HS-5 (cell line): Measurements from ENCODE around the gene CLK1.
"Not testable (repeated sequence)": the region's sequence is repeated elsewhere in the genome, so short reads cannot be mapped to it uniquely, and the experiment has no call there.

Experiments used
- DNase-seq: peaks from one replicate; pipeline ENCODE4 v3.0.0-alpha.2; 2012; ENCODE audit warnings: low read depth

CLK1 gene

DNA sequence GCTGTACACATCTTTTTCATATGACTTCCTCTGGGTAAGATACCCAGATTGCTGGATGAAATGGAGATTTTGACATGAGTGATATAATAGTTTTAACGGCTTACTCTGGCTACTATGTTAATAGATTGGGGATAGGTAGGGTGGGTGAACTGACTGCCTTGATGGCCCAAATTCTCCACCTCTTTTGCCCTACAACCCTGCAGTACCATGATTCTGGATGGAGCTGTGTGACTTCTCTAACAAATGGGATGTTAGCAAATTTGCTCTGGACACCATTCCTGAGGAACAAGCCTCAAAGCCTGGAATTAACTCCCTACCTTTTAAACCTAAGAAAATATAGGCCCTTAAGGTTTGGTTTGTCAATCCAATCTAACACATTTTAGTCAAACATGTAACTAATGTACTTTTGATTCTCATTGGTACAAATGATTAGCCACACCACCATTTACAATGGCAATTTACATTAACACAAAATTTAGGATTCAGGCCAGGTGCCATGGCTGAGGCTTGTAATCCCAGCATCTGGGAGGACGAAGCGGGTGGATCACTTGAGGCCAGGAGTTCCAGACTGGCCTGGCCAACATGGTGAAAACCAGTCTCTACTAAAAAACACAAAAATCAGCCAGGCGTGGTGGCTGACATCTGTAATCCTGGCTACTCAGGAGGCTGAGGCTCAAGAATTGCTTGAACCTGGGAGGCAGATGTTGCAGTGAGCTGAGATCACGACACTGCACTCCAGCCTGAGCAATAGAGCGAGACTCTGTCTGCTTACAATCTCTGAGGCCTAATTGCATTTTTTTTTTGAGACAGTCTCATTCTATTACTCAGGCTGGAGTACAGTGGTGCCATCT lies 12.8 kb downstream of the CLK1 start:
- DNase-seq, result no peak

DNA sequence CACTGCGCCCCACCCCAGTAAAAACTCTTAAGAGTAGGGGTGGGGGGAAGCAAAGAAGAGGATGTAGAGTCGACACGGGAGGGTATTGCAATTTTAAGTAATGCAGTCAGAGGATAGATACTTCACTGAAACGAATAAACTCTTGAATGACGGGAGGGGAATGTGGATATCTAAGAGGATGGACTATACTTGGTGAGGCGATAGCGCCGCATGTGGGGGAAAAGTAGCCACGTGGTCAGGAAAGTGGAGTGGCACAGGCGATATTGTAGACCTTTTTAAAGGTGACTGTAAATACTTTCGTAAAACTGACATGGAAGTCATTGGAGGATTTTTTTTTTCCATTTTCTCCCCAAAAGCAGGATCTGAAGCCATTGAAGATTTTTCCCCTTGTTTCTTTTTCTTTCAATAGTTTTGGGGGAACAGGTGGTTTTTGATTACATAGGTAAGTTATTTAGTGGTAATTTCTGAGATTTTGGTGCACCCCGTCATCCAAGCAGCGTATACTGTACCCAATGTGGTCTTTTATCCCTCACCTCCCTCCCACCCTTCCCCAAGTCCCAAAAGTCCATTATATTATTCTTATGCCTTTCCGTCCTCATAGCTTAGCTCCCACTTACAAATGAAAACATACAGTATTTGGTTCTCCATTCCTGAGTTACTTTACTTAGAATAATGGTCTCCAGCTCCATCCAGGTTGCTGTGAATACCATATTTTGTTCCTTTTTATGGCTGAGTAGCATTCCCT lies 13.8 kb downstream of the CLK1 start:
- no peak for DNase-seq

- DNase-seq, result no peak
These were observed 16.5 kb downstream of the CLK1 start for GRCh38 chr2:200847939-200848338.

DNA sequence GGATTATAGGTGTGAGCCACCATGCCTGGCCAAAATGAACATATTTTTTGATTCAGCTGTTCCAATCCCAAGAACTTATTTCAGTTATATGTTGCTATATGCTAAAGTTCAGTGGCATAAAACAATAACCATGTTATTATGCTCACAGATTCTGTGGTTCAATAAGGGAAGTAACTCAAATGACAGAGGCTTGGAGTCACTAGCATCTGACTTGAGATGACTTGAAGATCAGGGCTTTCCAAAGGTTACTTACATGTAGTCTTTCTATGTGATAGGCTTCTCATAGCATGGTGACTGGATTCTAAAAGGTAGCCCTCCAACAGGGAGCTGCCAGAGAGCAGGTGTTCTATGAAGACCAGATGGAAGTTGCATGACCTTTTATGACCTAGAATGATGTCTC lies 17.2 kb downstream of the CLK1 start:
- DNase-seq, result no peak

DNA sequence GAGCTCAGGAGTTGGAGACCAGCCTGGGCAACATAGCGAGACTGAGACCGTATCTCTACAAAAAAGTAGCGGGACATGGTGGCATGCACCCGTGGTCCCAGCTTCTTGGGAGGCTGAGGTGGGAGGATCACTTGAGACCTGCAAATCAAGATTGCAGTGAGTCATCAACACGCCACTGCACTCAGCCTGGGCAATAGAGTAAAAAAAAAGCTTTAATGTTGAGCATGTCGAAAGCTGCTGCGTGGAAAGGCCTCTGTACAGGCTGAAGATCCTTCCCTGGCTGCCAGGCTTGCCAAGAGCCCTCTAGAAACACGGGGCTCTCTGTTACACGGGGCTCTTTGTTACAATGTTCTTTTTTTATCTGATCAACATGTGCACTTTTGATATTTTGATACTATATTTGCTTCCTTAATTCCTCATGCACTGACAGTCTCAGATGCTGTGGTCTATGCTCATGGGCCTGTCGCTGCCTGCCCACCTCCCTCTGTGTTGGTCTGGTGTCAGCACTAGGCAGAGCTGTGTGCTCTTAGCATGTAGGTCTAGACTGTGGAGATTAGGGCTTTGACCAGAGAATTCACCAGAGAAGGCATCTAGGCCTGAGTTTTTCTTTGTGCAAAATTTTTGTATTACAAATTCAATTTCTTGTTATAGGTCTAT lies 18.7 kb downstream of the CLK1 start:
- no peak for DNase-seq

DNA sequence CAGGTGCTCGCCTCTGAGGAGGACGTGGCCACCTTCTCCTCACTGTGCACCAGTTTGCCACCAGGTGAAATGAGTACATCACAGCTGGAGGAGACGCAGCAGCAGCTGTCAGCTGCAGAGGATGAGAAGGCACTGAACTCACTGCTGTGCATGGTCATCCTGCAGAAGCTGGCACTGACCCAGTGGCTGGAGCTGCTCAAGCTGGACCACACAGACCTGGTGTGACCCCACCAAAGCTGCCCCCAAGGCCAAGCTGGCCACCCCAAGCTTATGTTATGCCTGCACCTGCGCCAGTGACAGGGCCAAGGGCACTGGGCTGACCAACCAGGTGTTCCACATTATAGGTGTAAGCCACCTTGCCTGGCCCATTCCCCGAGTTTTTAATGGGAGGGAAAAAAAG lies 19.3 kb downstream of the CLK1 start:
- no peak for DNase-seq

DNA sequence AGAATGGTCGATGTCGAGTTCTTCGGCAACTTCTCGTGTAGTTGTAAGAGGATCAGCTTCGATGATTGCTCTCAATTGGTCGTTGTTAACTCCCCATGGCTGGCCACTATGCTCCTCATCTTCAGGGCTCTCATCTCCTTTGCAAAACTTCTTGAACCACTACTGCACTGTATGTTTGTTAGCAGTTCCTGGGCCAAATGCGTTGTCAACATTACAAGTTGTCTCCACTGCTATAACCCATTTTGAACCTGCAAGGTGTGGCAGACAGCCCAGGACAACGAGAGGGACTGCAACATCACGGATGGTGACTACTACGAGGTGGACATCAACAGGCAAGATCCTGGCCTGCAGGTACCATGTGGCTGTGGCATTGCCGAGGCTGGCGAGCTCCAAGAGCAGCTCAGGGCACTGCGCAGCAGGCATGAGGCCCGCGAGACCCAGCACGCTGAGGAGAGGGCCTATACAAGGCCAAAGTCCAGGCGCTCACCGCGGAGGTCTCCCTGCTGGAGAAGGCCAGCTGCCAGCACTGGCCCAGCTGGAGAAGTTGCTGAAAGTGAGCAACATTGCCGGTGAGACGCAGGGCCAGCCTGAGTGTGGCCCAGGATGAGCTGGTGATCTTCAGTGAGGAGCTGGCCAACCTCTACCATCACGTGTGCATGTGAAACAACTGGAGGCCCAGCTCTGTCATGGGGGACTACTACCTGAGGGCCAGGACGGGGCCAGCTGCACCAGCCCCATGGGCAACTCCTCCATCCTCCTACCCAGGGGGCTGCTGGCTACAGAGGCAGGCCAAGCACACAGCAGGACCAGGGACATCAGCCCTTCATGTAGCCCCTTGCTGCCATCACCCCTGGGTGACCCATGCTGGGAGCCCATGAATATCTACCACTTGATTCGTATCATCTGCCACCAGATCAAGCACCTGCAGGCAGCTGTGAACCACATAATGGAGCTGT lies 20.2 kb downstream of the CLK1 start:
- DNase-seq, result no peak

DNA sequence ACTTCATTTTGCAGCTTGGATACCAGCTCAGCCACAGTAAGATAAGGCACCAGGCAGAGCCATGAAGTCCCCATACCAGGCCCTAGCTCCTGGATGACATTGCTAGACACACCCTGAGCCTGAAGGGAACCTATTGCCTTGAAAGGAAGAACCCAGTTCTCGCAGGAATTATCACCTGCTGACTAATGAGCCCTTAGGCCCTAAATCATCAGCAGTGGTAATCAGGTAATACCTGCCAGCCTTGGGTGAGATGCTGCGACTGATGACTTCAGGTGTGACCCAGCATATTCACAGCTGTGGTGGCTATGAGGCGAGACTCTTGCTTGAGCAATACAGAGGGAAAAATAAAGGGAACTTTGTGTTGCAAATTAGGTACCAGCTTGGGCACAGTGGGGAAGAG lies 24.9 kb downstream of the CLK1 start:
- DNase-seq, result no peak

GRCh38 chr2:200834701-200835100 lies 29.8 kb downstream of the CLK1 start:
- no peak for DNase-seq

GRCh38 chr2:200829258-200829655 lies 35.2 kb downstream of the CLK1 start:
- DNase-seq, result no peak

DNA sequence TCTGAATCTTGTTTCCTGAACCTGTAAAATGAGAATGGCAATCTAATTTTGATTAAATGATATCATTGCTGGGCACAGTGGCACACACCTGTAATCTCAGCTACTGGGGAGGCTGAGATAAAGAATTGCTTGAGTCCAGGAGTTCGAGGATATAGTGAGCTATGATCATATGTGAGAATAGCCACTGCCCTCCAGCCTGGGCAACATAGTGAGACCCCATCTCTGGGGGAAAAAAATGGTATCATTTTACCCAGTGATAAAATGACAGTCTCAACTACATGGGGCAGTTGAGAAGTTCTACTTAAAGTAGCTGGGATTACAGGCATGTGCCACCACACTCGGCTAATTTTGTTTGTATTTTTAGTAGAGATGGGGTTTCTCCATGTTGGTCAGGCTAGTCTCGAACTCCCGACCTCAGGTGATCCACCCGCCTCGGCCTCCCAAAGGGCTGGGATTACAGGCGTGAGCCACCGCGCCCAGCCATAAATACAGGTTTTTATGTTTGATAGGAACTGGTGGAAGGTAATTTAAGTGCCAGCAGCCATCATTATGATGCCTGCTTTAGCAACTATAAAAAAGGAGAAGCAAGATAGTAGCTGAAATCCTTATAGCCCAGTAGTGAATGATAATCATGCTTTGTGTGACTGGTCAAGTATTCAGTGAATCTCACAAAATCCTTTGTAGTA lies 35.7 kb downstream of the CLK1 start:
- no peak for DNase-seq

DNA sequence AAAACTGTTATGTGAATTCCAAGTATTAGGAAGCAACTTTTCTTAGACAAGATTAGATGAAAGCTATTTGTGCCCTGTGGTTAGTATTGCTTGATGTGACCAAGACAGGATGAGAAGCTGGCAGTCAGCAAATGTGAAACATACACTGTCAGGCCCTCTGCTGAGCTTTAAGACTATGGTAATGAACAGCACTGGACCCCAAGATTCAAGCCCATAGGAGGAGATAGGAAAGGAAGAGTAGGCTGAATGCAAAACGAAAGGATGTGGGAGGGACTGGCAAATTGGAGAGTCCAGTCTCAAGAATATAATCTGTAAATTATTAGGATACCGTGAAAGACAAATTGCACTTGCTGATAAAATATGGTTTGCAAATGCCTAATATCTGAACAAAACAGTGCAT lies 36.4 kb downstream of the CLK1 start:
- DNase-seq, result no peak

GRCh38 chr2:200821686-200822245 lies 42.7 kb downstream of the CLK1 start:
- no peak for DNase-seq

- DNase-seq, result no peak
These were observed 43.8 kb downstream of the CLK1 start for GRCh38 chr2:200820573-200821234.

GRCh38 chr2:200818732-200819131 lies 45.7 kb downstream of the CLK1 start:
- DNase-seq, result not testable (repeated sequence)

DNA sequence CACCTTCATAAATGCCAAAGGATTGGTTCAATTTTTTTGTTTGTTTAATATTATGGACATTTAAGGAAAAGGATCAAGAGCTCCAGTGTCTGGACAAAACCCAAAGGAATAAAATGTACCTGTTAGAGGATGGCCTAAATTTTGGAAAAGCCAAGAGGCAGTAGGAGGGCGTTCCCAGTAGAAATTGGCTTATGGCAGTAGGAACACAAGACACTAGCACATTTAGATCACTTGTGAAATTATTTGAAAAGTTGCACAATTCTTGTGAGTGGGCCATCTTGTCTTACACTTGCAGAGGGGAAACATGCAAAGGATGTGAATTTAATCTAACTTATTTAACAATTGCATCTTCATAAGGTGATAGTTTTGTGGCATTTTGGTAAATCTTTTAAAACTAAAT lies 49.5 kb downstream of the CLK1 start:
- no peak for DNase-seq

- no peak for DNase-seq
These were observed 50.1 kb downstream of the CLK1 start for GRCh38 chr2:200814276-200814815.

DNA sequence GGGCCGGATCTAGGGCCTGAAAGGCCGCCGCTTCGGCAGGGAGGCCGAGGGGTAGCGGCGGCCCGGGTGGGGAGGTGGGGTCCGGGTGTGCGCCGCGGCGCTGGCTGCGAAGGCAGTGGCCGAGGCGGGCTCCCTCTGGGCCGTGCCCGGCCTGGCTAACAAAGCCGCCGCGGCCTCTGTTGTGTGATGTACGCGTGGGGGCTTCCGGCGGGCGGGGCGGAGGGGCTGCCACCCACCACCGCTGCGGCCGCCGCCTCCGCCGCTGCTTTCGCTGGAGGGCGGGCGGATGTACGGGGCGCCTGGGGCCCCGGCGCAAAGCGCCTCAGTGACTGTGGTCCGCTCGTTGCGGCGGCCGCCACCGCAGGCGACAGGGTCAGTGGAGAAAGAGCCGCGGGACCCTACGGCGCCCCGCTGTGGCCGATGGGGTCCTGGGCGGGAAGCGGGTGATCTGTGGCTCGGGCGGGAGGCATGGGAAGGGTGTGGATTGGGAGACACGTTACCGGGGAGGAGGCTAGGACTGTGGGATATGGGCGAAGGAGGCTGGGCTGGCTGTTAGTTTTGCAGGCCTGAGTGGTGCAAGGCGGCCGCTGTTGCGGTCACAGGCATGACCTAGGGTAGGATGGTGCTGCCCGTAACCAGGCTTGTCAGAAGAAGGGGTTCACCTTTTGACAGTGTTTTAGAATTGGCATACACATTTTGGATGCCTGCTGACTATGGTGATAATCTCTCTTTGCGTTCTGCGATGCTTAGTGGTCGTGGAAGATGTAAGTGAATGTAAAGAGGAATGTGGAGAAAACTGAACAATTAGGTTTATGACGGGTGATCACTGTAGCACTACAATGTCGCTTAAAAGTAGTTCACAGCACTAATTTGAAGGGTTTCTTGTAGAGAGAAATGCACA lies 52.1 kb downstream of the CLK1 start:
- DNase-seq, result no peak
